K562 (cell line): ENCODE results near the gene RNU1-4. TPM values are rescaled to one million over a fixed set of nuclear protein-coding genes. Genes with fewer than 3 reads are reported as not detected.
A peak's percentile ranks its signal among the peaks of the same experiment; 100 is the strongest.

ENCODE experiments used
- ATAC-seq: fragments of 200-7000 bp; cut with Tn5 transposase; 3 replicates; pipeline ENCODE4 v1.9.1; 2020; ENCODE audit warnings: moderate library complexity
- BruUV-seq: library from RNA; stranded (reverse); fragments of 400-500 nt; replicated peaks from 2 replicates; lab custom pipeline; 2021; lab: Mats Ljungman, UMichigan
- CTCF ChIA-PET: fragments of 300-600 bp; formaldehyde crosslinking; extraction: SDS; loops from one replicate; lab custom pipeline; 2021; ENCODE audit warnings: low intra/inter-chr PET ratio; lab: Yijun Ruan, JAX
- POLR2A ChIA-PET: fragments of 300-600, 350-650 bp; sonication (Branson Sonifier 250); formaldehyde crosslinking; extraction: SDS; loops from one replicate; lab custom pipeline; 2021; ENCODE audit warnings: antibody characterized with exemption, inconsistent platforms; lab: Yijun Ruan, JAX
- DNase-seq, 4 experiments: peaks; one replicate each; pipeline versions ENCODE4 v3.0.0 to v3.0.0-alpha.2; 2011 to 2018; ENCODE audit warnings: low spot score in 3 of 4, mixed read lengths in 3 of 4; ENCODE audit errors: extremely low read depth in 1 of 4
- FAIRE-seq: peaks from 2 replicates; lab custom pipeline; 2011; peaks lifted over from hg19 to GRCh38; lab: Jason Lieb, UNC
- H2AFZ ChIP-seq: 2 replicates; pipeline ENCODE4 v1.6.0; 2011; ENCODE audit warnings: low read depth, low read length, control low read depth, inconsistent platforms
- H3K27ac ChIP-seq: fragments of 200-600 bp; 3 replicates; pipeline ENCODE4 v1.8.0; 2011; ENCODE audit warnings: low read depth, mild to moderate bottlenecking, control low read depth, inconsistent platforms, low read length, moderate library complexity, mixed read lengths; ENCODE audit errors: extremely low read depth
- H3K27me3 ChIP-seq, 2 experiments: fragments of 300-600 bp in 1 of 2; 2 replicates in 1 of 2; 3 replicates in 1 of 2; pipeline versions ENCODE4 v1.6.0 to v1.8.0; 2011; ENCODE audit warnings: inconsistent platforms in 2 of 2, low read length in 2 of 2, mild to moderate bottlenecking in 1 of 2, mixed read lengths in 1 of 2, moderate library complexity in 1 of 2; ENCODE audit not compliant: control insufficient read depth in 2 of 2, insufficient read depth in 2 of 2
- H3K36me3 ChIP-seq: fragments of 300-600 bp; 3 replicates; pipeline ENCODE4 v1.8.0; 2011; ENCODE audit warnings: mild to moderate bottlenecking, low read length, inconsistent platforms; ENCODE audit not compliant: control insufficient read depth, insufficient read depth
- H3K4me1 ChIP-seq, 2 experiments: fragments of 200-600 bp in 1 of 2; replicated peaks in 1 of 2; 2 replicates in 1 of 2; 3 replicates in 1 of 2; pipeline versions ENCODE4 v1.5.1 to v1.8.0; 2011; ENCODE audit warnings: inconsistent platforms in 2 of 2, low read length in 2 of 2, mild to moderate bottlenecking in 1 of 2, mixed read lengths in 1 of 2, moderate library complexity in 1 of 2; ENCODE audit not compliant: control insufficient read depth in 2 of 2, insufficient read depth in 2 of 2
- H3K4me2 ChIP-seq: 2 replicates; pipeline ENCODE4 v1.6.1; 2011; ENCODE audit warnings: low read length, control low read depth, inconsistent platforms, mixed read lengths; ENCODE audit not compliant: insufficient read depth
- H3K4me3 ChIP-seq: fragments of 200-600 bp; sonication (generic), shearing (Covaris generic); 2 replicates; pipeline ENCODE4 v1.5.1; 2016; ENCODE audit warnings: control low read depth, inconsistent platforms
- H3K79me2 ChIP-seq: fragments of 200-600 bp; 3 replicates; pipeline ENCODE4 v1.8.0; 2011; ENCODE audit warnings: low read length, inconsistent platforms; ENCODE audit not compliant: control insufficient read depth, insufficient read depth
- H3K9ac ChIP-seq, 2 experiments: 2 replicates each; pipeline versions ENCODE4 v1.6.0 to v1.6.1; 2011; ENCODE audit warnings: low read depth in 2 of 2, low read length in 2 of 2, control low read depth in 1 of 2, inconsistent platforms in 1 of 2, mild to moderate bottlenecking in 1 of 2, mixed read lengths in 1 of 2; ENCODE audit not compliant: insufficient read depth in 1 of 2
- H3K9me1 ChIP-seq: one replicate; pipeline ENCODE4 v1.6.0; 2011; ENCODE audit warnings: inconsistent platforms, mild to moderate bottlenecking, low read length, moderate library complexity; ENCODE audit not compliant: control insufficient read depth, insufficient read depth
- H3K9me3 ChIP-seq: replicated peaks from 2 replicates; pipeline ENCODE4 v1.5.1; 2011; ENCODE audit warnings: low read depth, low read length, inconsistent platforms; ENCODE audit not compliant: control insufficient read depth, insufficient read depth
- H4K20me1 ChIP-seq: replicated peaks from 2 replicates; pipeline ENCODE4 v1.6.1; 2011; ENCODE audit warnings: low read length, inconsistent platforms, mixed read lengths; ENCODE audit not compliant: control insufficient read depth, insufficient read depth
- CBFA2T3 ChIP-seq: fragments of 450-650 bp; IDR thresholded peaks from 2 replicates; pipeline ENCODE4 v1.6.1; 2017
- CBX5 ChIP-seq: IDR thresholded peaks from 2 replicates; pipeline ENCODE4 v1.6.1; 2014; ENCODE audit warnings: low read depth, borderline replicate concordance
- CHD4 ChIP-seq: fragments of 200-600 bp; sonication (generic); IDR thresholded peaks from 3 replicates; pipeline ENCODE4 v1.6.1; 2012; ENCODE audit warnings: low read depth, mild to moderate bottlenecking, mixed read lengths, low read length, inconsistent platforms; ENCODE audit not compliant: insufficient read depth, insufficient replicate concordance, poor library complexity, severe bottlenecking
- FOXM1 ChIP-seq, 2 experiments: fragments of 450-650 bp in 1 of 2; sonication (generic) in 1 of 2; formaldehyde crosslinking in 1 of 2; IDR thresholded peaks; 2 replicates each; pipeline versions ENCODE4 v1.6.1 to v1.9.0; 2017 to 2022; ENCODE audit warnings: low read depth in 2 of 2, mild to moderate bottlenecking in 2 of 2, missing genetic modification reagents in 1 of 2, moderate library complexity in 1 of 2
- HES1 ChIP-seq: fragments of 450-650 bp; IDR thresholded peaks from 2 replicates; pipeline ENCODE4 v1.6.1; 2016; ENCODE audit warnings: low read depth, mild to moderate bottlenecking, moderate library complexity
- MED1 ChIP-seq: sonication (generic); formaldehyde crosslinking; IDR thresholded peaks from 2 replicates; pipeline ENCODE4 v1.8.1; 2023; ENCODE audit warnings: missing genetic modification reagents, borderline replicate concordance
- NCOR1 ChIP-seq: fragments of 450-650 bp; IDR thresholded peaks from 2 replicates; pipeline ENCODE4 v1.6.1; 2016; ENCODE audit warnings: mild to moderate bottlenecking, moderate library complexity
- NFXL1 ChIP-seq: fragments of 450-650 bp; formaldehyde crosslinking; IDR thresholded peaks from 2 replicates; pipeline ENCODE4 v1.4.0; 2021; ENCODE audit warnings: mild to moderate bottlenecking
- SAFB ChIP-seq: fragments of 200-400 bp; formaldehyde crosslinking; IDR thresholded peaks from 2 replicates; pipeline ENCODE4 v1.6.1; 2017; ENCODE audit warnings: low read depth, low read length, borderline replicate concordance
- SMAD3 ChIP-seq: fragments of 450-650 bp; formaldehyde crosslinking; conservative IDR thresholded peaks from 2 replicates; pipeline ENCODE4 v1.4.0; 2020; ENCODE audit warnings: mild to moderate bottlenecking
- SUPT5H ChIP-seq: fragments of 450-650 bp; IDR thresholded peaks from 2 replicates; pipeline ENCODE4 v1.6.1; 2016
- TEAD1 ChIP-seq, 2 experiments: fragments of 450-650 bp in 1 of 2; sonication (generic) in 1 of 2; formaldehyde crosslinking; IDR thresholded peaks; 2 replicates each; pipeline versions ENCODE4 v1.4.0 to v1.8.0; 2020 to 2022; ENCODE audit warnings: mild to moderate bottlenecking in 2 of 2, missing genetic modification reagents in 1 of 2
- TGIF2 ChIP-seq: sonication (generic); formaldehyde crosslinking; IDR thresholded peaks from 2 replicates; pipeline ENCODE4 v1.8.1; 2022; ENCODE audit warnings: mild to moderate bottlenecking, missing genetic modification reagents, moderate library complexity
- ZBTB5 ChIP-seq: fragments of 450-650 bp; IDR thresholded peaks from 2 replicates; pipeline ENCODE4 v1.6.1; 2017; ENCODE audit warnings: antibody characterized with exemption
- WGBS: fragments of 100-300 bp; shearing (Covaris generic); methylation state at CpG from one replicate; pipeline ENCODE4 v1.1.6; 2016; ENCODE audit warnings: low coverage, mixed read lengths; ENCODE audit not compliant: insufficient coverage; ENCODE audit errors: missing lambda C conversion rate; 5-methylcytosine and 5-hydroxymethylcytosine counted together
- in situ Hi-C: fragments of 300-500 bp; cut with MboI; formaldehyde crosslinking; loops from 4 replicates; pipeline ENCODE4 v1.15.0; 2018; ENCODE audit warnings: inconsistent platforms, mixed read lengths
- intact Hi-C: fragments of 100-400 bp; cut with micrococcal nuclease; formaldehyde crosslinking; loops from 2 replicates; pipeline ENCODE4 v1.14.2; 2022
- polyA plus RNA-seq, 8 experiments: library from polyadenylated mRNA; depleted of rRNA in 4 of 8; stranded (reverse) in 5 of 8; unstranded in 3 of 8; fragments of >200 nt; fragmentation: Nextera tagmentation in 2 of 8; fragmentation: Illumina TruSeq in 1 of 8; extraction: Ambion mirVana in 2 of 8; extraction: Trizol in 1 of 8; gene quantifications; 2 replicates each; pipeline versions ENCODE4 v1.2.1 to v1.2.3, GENCODE V29; 2011 to 2014; ENCODE audit warnings: inconsistent platforms in 1 of 8, missing spikeins in 1 of 8
- total RNA-seq, 7 experiments: library from RNA; depleted of rRNA in 6 of 7; stranded (reverse); fragments of >200 nt in 6 of 7; fragmentation: Illumina TruSeq in 2 of 7; extraction: Trizol in 2 of 7; gene quantifications; 2 replicates each; pipeline versions ENCODE4 v1.2.1 to v1.2.3, GENCODE V29; 2011 to 2021; ENCODE audit warnings: low replicate concordance in 1 of 7

Gene RNU1-4
- total and polyA plus RNA-seq, 9 of the 15 experiments (the other 6 are each of a cell fraction or from before 2014, with no cell fraction given), result under 0.01 to 32,823 (median 2,538) TPM; not detected in 4

- TF ChIP-seq CBX5, result no peak
- TF ChIP-seq SMAD3 (CRISPR knock-in tag), result no peak
- no peak for TF ChIP-seq TEAD1 (CRISPR knock-in tag; IDR thresholded peaks at IDR 0.05)
- no peak for TF ChIP-seq ZBTB5
- TF ChIP-seq NFXL1 (CRISPR knock-in tag), result no peak
- TF ChIP-seq SUPT5H, result no peak
- TF ChIP-seq FOXM1 (IDR thresholded peaks at IDR 0.05; ENCODE audit: low read depth), result no peak
- no peak for TF ChIP-seq FOXM1 (CRISPR knock-in tag; IDR thresholded peaks at IDR 0.05; ENCODE audit: low read depth)
- TF ChIP-seq SAFB, result no peak
- TF ChIP-seq CBFA2T3, result no peak
- TF ChIP-seq HES1, result no peak
- no peak for TF ChIP-seq MED1 (CRISPR knock-in tag)
- TF ChIP-seq TGIF2 (CRISPR knock-in tag), result no peak
- no peak for TF ChIP-seq CHD4
- TF ChIP-seq NCOR1, result no peak
- peak overlapping the region in 1 of 2 experiments; percentile 46; a peak in 2 of 4 replicates for H3K9ac ChIP-seq
- POLR2A ChIA-PET, result no interaction called here
- H3K9me1 ChIP-seq, result no peaks in the 10 kb centered on the region
- no peaks in the 10 kb centered on the region for H3K79me2 ChIP-seq
- in situ Hi-C loops (loop anchor here (10.0 kb wide), 1 partner anchor 175 kb away; no protein-coding TSS in a partner anchor), intact Hi-C loops (no loop called here)
- CTCF ChIA-PET, result no interaction called here
- no peak overlapping the region for H3K4me3 ChIP-seq
- H3K9me3 ChIP-seq, result no peaks in the 10 kb centered on the region
- BruUV-seq, result no TSS peak
- FAIRE-seq (no peak), ATAC-seq (no peak), DNase-seq (peak; percentile 6 to 14 (median 9))
- H4K20me1 ChIP-seq, result no peaks in the 10 kb centered on the region
- peaks cover 10 to 43% of the 10 kb centered on the region in 2 experiments; a peak in 4 of 5 replicates for H3K4me1 ChIP-seq
- no peak overlapping the region for H3K27ac ChIP-seq
- H3K27me3 ChIP-seq, result no peaks in the 10 kb centered on the region; a peak in 2 of 5 replicates
- no peaks in the 10 kb centered on the region for H3K36me3 ChIP-seq
- H2AFZ ChIP-seq, result no peak overlapping the region
- H3K4me2 ChIP-seq, result no peak overlapping the region
- WGBS, result 70% methylated on average over 16 of the region's 16 CpGs
Observed at GRCh38 chr1:16719571-16720350, 20.6 kb upstream of the RNU1-4 start.
